Omental fat pad (tissue), 4 donors: Measurements from ENCODE around the gene IGFLR1. TPM values are rescaled to one million over a fixed set of nuclear protein-coding genes. Genes with fewer than 3 reads are reported as not detected.

Source experiments
- ATAC-seq: fragments of 150-250 bp; one replicate; pipeline ENCODE4 v1.9.1; 2016; ENCODE audit warnings: mild to moderate bottlenecking, moderate library complexity; ENCODE audit not compliant: low FRiP score
- DNase-seq: peaks from one replicate; pipeline ENCODE4 v3.0.0-alpha.2; 2019; ENCODE audit warnings: low spot score
- total RNA-seq, 4 donors: library from RNA; depleted of rRNA; stranded (reverse); fragments of >200 nt; gene quantifications; one replicate each; pipeline ENCODE4 v1.1.0, GENCODE V29; 2016
- TF ChIP-seq, protein P1 (sequence below), 3 donors: fragments of 450-650 bp; IDR thresholded peaks; one replicate each; pipeline ENCODE4 v1.5.1; 2016 to 2017; ENCODE audit warnings: antibody characterized with exemption in 3 of 3, mild to moderate bottlenecking in 3 of 3, moderate library complexity in 2 of 3

The IGFLR1 gene
- total RNA-seq, 4 donors from 2014 or later: 5.8 to 14.8 (median 10.1) TPM

GRCh38 chr19:35748106-35749020 is 6.1 kb upstream of the IGFLR1 start, which contains the start of gene LIN37:
LIN37 (plus strand) TSS chr19:35748576; CDS start chr19:35748725, 149 bp downstream.
- TF ChIP-seq, protein P1, sequence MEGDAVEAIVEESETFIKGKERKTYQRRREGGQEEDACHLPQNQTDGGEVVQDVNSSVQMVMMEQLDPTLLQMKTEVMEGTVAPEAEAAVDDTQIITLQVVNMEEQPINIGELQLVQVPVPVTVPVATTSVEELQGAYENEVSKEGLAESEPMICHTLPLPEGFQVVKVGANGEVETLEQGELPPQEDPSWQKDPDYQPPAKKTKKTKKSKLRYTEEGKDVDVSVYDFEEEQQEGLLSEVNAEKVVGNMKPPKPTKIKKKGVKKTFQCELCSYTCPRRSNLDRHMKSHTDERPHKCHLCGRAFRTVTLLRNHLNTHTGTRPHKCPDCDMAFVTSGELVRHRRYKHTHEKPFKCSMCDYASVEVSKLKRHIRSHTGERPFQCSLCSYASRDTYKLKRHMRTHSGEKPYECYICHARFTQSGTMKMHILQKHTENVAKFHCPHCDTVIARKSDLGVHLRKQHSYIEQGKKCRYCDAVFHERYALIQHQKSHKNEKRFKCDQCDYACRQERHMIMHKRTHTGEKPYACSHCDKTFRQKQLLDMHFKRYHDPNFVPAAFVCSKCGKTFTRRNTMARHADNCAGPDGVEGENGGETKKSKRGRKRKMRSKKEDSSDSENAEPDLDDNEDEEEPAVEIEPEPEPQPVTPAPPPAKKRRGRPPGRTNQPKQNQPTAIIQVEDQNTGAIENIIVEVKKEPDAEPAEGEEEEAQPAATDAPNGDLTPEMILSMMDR (IDR thresholded peaks at IDR 0.05): no peak
- DNase-seq (peak; percentile 99), ATAC-seq (peak; percentile 90)

DNA sequence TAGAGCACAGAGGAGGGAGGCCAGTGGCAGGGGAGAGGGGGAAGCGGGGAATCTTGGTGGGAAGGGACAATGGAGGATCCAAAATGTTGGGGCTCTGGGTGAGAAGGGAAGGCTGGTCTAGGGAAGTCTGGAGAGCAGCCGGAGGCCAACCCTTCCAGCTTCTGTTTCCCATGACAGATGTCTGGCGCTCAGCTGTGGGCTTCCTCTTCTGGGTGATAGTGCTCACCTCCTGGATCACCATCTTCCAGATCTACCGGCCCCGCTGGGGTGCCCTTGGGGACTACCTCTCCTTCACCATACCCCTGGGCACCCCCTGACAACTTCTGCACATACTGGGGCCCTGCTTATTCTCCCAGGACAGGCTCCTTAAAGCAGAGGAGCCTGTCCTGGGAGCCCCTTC is 4.3 kb upstream of the IGFLR1 start:
- ATAC-seq: no peak
- TF ChIP-seq, protein P1 (IDR thresholded peaks at IDR 0.05): no peak
- no peak for DNase-seq

DNA sequence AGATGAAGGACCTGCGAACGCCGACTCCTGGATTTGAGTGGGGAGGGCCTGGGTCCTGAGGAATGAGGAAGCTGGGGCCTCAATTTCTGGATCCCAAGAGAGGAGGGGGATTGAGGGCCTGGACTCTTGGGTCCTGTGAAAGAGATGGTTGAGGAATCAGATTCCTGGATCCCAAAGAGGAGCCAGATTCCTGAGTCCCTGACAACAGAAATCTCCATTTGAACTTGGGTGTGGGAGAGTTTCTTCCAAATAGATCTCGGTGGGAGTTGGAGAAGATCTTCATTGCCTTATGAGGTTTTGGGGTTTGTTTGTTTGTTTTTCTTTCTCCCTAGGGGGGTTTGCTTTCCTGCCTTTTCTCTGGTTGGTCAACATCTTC is 3.8 kb upstream of the IGFLR1 start:
- TF ChIP-seq, protein P1 (IDR thresholded peaks at IDR 0.05): no peak
- ATAC-seq (no peak), DNase-seq (no peak)

GRCh38 chr19:35745328-35746086 is 3.3 kb upstream of the IGFLR1 start, which contains the start of the genes PSENEN and U2AF1L4:
PSENEN (plus strand) TSS chr19:35745651; CDS start chr19:35745931, 280 bp downstream.
U2AF1L4 (minus strand) TSS chr19:35745418; CDS start chr19:35745391, 27 bp downstream.
- TF ChIP-seq, protein P1 (IDR thresholded peaks at IDR 0.05): no peak
- DNase-seq (peak; percentile 70), ATAC-seq (peak; percentile 79)

- TF ChIP-seq, protein P1 (IDR thresholded peaks at IDR 0.05): no peak
- peak; percentile 85 for DNase-seq
- ATAC-seq: peak; percentile 72
Observed at GRCh38 chr19:35744430-35745327, 2.4 kb upstream of the IGFLR1 start.
